Epithelial cell of proximal tubule (primary cell): ENCODE results near the gene CARMIL1. TPM values are rescaled to one million over a fixed set of nuclear protein-coding genes. Genes with fewer than 3 reads are reported as not detected.

ENCODE experiments used
- DNase-seq: peaks from one replicate; pipeline ENCODE4 v3.0.0-alpha.2; 2011; ENCODE audit warnings: low read depth
- H3K4me3 ChIP-seq: 2 replicates; pipeline ENCODE4 v1.5.1; 2011; ENCODE audit warnings: low read depth, mild to moderate bottlenecking, low read length
- CTCF ChIP-seq: conservative IDR thresholded peaks from 2 replicates; pipeline ENCODE4 v1.5.1; 2012; ENCODE audit warnings: low read depth, mild to moderate bottlenecking, low read length
- total RNA-seq: library from RNA; depleted of rRNA; stranded (reverse); fragments of >200 nt; gene quantifications from 2 replicates; pipeline ENCODE4 v1.2.3, GENCODE V29; 2015

CARMIL1 gene
- total RNA-seq, 1 donor from 2014 or later, result 27.7 TPM

- DNase-seq, result no peak
- H3K4me3 ChIP-seq, result no peak overlapping the region
- TF ChIP-seq CTCF, result no peak
Measured at GRCh38 chr6:25410102-25410501, 130.9 kb downstream of the CARMIL1 start.

GRCh38 chr6:25411316-25411950 is 132.3 kb downstream of the CARMIL1 start:
- DNase-seq, result no peak
- no peak for TF ChIP-seq CTCF
- H3K4me3 ChIP-seq, result no peak overlapping the region

GRCh38 chr6:25413207-25413905 is 134.2 kb downstream of the CARMIL1 start:
- no peak for TF ChIP-seq CTCF
- H3K4me3 ChIP-seq, result no peak overlapping the region
- DNase-seq, result no peak

- DNase-seq, result no peak
- no peak overlapping the region for H3K4me3 ChIP-seq
- TF ChIP-seq CTCF, result no peak
Measured at GRCh38 chr6:25414168-25414567, 135.0 kb downstream of the CARMIL1 start.

GRCh38 chr6:25414755-25415154 is 135.6 kb downstream of the CARMIL1 start:
- no peak for DNase-seq
- no peak for TF ChIP-seq CTCF

GRCh38 chr6:25415274-25415673 is 136.1 kb downstream of the CARMIL1 start:
- TF ChIP-seq CTCF, result no peak
- H3K4me3 ChIP-seq, result no peak overlapping the region
- DNase-seq, result no peak

More at GRCh38 chr6:25414755-25415154, 135.6 kb downstream of the CARMIL1 start:
- no peak overlapping the region for H3K4me3 ChIP-seq

- no peak overlapping the region for H3K4me3 ChIP-seq
- DNase-seq, result no peak
- TF ChIP-seq CTCF, result no peak
Measured at GRCh38 chr6:25415701-25416100, 136.5 kb downstream of the CARMIL1 start.
